G401.6 (cell line): Measurements from ENCODE around the gene UBE2G2.

Experiments
- FAIRE-seq: peaks from 2 replicates; lab custom pipeline; 2012; peaks lifted over from hg19 to GRCh38; lab: Jason Lieb, UNC

The UBE2G2 gene

GRCh38 chr21:44785620-44786335 lies 15.8 kb downstream of the UBE2G2 start:
- FAIRE-seq, result no peak

- no peak for FAIRE-seq
Measured at GRCh38 chr21:44784810-44785209, 16.8 kb downstream of the UBE2G2 start.

DNA sequence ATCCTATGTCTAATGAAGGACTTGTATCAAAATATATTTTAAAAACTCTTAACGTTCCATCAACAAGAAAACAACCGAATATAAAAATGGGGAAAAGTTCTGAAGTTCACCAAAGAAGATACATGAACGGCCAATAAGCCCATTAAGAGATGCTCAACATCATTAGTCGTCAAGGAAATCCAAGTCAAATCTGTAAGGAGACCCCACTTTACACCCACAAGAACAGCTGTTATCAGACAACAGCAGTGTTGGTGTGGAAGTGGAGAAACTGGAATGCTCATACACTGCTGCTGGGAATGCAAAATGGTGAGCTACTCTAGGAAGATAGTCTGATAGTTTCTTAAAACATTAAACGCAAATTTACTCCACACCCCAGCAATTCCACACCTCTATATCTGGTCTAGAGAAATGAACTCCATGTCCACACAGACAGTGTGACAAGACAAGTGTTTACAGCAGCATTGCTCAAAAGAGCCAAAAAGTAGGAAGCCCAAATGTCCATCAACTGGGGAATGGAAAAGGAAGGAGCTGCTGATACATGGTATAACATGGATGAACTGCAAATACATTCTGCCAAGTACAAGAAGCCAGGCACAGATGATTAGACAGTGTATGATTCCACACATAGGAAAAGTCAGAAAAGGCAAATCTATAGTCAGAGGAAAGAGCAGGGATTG lies 18.5 kb downstream of the UBE2G2 start:
- FAIRE-seq, result no peak

DNA sequence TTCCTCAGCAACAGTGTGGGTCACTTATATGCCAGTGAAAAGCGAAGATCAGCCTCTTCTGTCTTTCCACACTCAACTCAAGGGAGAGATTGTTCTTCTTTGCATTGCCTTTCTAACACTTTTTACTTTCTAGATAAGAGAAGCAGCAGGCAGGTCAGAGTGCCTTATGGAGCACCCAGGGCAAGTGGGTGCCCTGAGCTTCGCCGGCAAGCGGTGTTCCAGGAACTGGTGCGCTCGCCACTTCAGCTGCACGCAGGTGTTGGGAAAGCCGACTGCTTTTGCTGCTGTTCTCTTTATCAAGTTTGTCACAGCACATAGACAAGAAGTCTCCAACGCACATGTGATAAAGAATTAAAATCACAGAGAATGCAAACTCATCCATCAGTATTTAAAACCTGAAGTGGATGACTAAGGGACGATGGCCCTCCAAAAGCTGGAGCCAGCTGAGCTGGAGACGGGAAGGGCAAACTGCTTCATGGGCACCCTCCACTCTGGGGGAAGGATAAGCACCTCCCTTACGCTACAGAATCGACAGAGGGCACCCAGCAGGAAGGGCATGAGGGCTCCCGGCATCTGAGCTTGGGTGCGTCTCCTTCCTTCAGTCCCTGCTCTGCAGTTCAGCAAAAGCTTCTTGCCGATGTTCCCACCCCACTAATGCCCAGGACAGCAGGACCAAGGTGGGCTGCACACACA lies 20.7 kb downstream of the UBE2G2 start:
- no peak for FAIRE-seq

- FAIRE-seq, result no peak
Measured at GRCh38 chr21:44780137-44780502, 21.5 kb downstream of the UBE2G2 start.

GRCh38 chr21:44779417-44780136 lies 22.0 kb downstream of the UBE2G2 start:
- no peak for FAIRE-seq

DNA sequence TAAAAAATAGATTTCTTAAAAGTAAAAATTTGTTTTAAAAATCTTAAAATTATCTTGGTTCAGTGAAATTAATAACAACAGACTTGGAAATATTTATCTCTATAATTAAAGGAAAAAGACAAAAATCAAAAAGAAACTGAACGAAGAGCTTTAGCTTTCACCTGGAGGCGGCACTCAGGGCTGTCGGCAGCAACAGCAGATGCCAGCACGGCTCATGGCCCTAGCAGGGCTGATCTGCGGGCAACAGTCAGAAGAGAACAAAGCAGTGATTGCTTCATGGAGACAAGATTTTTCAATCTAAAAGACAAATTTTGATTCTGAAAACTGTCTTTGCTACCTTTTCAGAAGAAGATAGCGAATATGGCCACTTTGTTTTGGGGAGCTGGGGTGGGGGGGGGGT lies 22.6 kb downstream of the UBE2G2 start:
- no peak for FAIRE-seq

- no peak for FAIRE-seq
Measured at GRCh38 chr21:44778499-44778911, 23.1 kb downstream of the UBE2G2 start.

GRCh38 chr21:44778094-44778493 lies 23.5 kb downstream of the UBE2G2 start:
- FAIRE-seq, result no peak

GRCh38 chr21:44774972-44775371 lies 26.6 kb downstream of the UBE2G2 start:
- FAIRE-seq, result no peak

DNA sequence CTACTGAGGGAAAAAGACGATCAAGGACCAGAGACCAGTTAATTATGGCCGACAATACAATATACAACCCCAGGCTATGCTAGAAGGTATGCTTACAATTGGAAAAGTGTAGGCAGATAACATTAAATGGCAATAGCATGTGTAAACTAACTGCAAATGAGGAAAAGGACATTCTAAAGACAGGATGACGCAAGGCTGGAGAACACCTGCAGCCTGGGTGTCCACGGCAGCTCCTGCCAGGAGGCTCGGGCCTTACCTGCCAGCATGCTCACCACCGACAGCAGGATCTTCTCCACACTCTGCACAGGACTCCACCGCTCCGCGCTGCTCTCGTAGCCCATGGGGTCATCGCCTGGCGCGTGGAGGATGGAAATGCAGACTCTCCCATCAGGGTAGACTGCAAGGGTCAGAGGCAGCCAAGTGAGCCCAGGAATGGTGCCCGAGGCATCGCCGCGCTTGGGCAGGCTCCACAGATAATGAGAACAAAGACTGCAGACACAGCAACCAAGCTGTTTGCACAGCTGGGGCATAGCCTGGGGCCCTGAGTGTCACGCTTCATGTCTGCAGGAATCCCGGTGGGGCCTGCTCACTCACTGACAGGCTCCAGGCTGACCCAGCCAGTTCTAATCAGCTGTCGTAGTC lies 28.2 kb downstream of the UBE2G2 start:
- FAIRE-seq, result no peak

GRCh38 chr21:44771896-44772525 lies 29.6 kb downstream of the UBE2G2 start:
- FAIRE-seq, result no peak

- FAIRE-seq, result no peak
Measured at GRCh38 chr21:44767834-44768831, 33.5 kb downstream of the UBE2G2 start.

DNA sequence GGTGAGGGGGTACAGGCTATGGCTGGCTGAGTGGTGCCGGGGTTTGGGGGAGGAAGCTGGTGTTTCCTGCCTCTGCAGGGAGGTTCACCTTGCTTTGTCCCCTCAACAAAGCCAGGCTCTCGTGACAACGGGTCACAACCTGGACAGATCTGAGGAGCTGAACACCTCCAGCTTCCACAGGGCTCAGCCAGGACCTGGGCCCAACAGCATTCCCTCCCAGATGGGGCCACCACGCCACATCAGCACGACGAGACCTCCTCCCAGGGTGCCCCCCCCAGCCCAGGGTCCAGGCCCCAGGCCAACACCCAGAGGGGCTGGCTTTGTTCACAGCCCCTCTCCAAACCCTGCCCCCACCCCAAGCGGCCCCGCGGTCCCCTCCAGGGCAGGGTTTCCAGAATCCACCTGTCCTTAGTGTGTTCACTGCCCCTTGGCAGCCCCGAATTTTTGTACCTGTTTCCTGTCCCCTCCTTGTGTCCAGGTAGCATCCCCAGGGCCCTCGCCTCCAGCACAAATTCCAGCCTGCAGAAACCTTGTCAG lies 34.7 kb downstream of the UBE2G2 start:
- no peak for FAIRE-seq

GRCh38 chr21:44766014-44766817 lies 35.4 kb downstream of the UBE2G2 start:
- FAIRE-seq, result no peak

DNA sequence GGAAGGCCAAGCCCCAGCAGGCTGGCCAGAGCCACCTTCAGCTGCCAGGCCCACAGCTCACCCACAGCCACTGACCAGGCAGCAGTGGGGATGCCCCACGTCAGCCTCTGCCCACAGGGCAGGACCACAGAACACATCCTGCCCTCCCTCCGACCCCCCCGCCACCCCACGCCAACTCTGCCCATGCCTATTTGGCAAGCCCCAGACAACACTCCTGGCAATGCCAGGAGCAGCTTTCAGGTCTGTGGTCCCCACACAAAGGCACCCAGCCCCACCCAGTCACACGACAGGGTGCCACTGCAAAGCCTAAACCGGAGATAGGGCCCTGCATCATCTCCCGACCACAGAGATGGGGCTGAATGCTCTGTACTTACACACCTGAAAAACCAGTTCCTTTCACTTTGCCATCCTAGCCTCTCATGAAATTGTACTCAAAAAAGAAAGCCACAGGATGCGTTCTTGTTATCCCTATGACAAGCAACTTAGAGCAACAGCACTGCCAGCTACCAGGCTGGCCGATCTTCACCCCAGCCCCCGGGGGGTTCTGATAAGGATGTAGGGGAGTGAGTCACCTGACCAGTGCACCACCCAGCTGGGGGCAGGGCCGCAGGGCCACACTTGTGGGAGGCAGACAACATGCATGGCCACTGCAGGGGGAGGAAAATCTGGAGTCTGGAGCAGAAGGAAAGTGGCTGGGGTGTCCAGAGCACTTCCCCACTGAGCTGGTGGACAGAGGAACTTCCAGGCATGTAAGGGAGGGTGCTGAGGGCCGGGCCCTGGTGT lies 36.2 kb downstream of the UBE2G2 start:
- FAIRE-seq, result no peak

DNA sequence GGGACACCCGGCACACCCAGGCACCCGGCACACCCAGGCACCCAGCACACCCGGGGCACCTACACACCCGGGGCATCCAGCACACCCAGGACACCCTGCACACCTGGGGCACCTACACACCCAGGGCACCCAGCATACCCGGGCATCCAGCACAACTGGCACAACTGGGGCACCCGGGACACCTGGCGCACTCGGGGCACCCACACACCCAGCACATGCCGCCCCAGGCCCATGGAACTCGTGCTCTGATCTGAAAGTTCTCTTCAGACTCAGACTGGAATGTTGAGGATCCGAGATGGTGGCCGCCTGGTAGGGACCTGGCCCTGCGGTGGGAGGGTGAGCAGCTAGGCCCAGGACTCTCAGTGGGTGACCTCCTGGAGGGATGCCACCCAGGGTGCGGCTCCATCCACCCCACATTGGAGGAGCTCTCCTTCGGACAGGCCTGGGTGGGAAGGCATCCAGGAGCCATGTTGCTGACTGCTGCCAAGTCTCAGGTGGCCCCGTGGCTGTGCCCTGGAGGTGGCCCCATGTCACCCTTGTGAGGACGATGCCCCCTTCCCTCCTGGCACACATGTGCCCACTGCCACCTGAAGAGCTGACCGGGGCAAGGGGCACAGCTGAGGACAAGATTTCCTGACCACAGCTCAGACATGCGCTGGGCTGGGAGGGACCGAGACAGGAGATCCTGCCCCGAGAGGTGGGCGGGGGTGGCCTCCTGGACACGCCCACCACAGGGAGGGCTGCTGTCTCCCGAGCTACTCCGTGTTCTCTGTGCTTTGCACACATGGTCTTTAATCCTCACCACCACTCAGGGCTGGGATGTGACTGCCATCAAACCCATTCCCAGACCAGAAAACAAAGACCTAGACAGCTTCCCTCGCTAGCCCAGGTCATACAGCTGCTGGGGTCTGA lies 37.0 kb downstream of the UBE2G2 start:
- FAIRE-seq, result no peak
